Right ventricle myocardium inferior (tissue), 1 donor: Measurements from ENCODE around the gene BTBD19. TPM values are rescaled to one million over a fixed set of nuclear protein-coding genes. Genes with fewer than 3 reads are reported as not detected.
"Not testable (repeated sequence)": the region's sequence is repeated elsewhere in the genome, so short reads cannot be mapped to it uniquely, and the experiment has no call there.

Experiments
- ATAC-seq: fragments of 200-7000 bp; cut with Tn5 transposase; one replicate; pipeline ENCODE4 v1.9.1; 2020; ENCODE audit warnings: mild to moderate bottlenecking, moderate library complexity
- DNase-seq: peaks from one replicate; pipeline ENCODE4 v3.0.0; 2021; ENCODE audit errors: missing footprints
- intact Hi-C: fragments of 100-400 bp; cut with DNase I; formaldehyde crosslinking; loops from one replicate; pipeline ENCODE4 v1.11.0; 2022
- total RNA-seq: library from RNA; stranded (reverse); fragmentation: NEBNext Ultra II Directional; extraction: Animal tissue kit (Norgen Biotek cat#: 25700); gene quantifications from one replicate; pipeline ENCODE4 v1.2.1, GENCODE V29; 2021
- donor health status: DM: no; HTN: yes; CAD: no; lungs with severe emphysema.

BTBD19 gene
- total RNA-seq, 1 donor from 2014 or later, result 2.8 TPM

DNA sequence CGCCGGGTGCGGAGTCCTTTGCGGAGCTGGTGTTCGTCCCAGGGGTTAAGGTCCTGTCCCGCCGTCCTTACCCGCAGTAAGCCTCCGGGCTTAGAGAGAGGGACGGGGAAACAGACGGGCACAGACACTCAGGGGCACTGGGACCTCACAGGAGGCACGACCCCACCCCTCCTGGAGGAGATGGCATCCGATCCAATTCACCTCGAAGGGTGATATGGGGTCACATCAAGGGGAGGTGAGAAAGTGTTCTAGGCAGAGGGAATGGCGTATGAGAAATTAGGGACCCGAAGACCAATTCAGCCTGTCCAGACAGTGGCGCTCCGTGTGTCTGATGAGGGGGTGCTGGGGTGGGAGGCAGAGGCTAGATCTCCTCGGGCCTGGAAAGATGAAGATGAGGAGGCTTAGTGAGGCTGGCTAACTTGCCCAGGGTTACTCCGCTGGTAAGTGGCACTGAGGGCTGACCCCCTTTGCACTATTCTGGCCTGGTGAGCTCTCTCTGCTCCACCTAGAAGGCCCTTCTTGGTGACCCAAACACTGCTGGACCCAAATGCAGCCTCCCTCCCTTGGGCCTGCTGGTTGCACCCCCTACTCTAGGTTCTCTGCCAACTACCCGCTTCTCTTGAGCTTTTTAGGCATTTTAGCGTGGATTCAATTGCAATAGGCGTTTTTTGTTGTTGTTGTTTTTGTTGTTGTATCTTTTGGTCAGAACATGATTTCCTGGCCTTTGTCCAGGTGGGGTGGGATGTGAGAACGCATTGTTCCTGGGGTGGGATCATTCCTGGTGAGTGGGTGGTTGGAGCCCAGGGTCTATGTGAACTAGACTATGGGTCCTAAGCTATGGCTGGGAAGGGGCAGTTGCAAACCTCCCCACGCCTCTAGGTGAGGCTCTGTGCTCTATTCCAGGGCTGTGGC lies 12.3 kb downstream of the BTBD19 start:
- intact Hi-C loops, result no loop called here
- ATAC-seq (peak; percentile 37), DNase-seq (no peak)

DNA sequence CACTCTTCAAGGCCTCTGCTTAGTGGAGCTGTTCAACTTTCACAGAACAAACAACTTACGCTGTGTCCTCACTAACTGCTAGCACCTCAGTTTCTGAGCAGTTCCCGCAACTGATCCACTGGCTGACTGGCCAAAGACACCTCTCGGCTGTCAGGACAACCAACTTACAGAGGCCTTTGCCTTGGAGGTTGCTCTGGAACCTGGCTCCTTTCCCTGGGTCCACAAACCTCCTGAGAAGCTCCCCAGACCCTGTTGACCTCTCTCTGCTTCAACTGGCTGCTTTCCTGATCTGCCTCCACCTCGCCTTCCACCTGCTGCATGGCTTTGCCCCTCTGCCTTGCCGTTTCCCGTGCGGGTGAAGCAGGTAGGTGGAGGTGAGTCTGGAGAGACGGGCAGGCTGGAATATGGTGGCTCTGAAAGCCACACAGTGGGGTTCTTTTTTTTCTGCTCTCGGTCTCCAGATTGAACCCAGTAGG lies 13.0 kb downstream of the BTBD19 start:
- no peak for DNase-seq
- no peak for ATAC-seq
- intact Hi-C loops, result no loop called here

DNA sequence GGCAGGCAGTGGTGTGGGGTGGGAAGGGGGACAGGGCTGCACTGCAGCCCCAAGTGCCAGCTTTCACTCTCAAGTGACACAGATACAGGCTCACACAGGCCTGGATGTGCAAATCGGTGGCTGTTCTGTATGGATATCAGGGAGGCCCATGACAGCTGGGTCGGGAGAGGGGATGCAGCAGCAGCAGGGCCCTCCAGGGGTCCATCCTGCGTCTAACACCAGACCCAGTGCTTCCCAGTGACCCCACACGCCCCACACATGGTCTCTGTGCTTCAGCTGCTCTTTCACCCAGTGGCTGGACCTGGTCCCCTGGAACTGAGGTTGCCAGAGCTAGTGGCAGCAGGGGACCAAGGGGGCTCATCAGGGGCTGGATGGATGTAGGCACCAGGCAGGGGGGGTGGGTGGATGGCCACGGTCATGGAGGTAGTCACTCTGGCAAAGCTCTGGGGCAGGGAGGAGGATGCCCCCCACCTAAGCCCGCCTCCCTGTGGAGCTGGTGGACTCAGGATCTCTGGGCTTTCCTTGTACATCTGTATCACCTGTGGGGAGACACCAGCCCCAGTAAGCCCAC lies 13.9 kb downstream of the BTBD19 start:
- intact Hi-C loops, result no loop called here
- DNase-seq, result no peak
- no peak for ATAC-seq

DNA sequence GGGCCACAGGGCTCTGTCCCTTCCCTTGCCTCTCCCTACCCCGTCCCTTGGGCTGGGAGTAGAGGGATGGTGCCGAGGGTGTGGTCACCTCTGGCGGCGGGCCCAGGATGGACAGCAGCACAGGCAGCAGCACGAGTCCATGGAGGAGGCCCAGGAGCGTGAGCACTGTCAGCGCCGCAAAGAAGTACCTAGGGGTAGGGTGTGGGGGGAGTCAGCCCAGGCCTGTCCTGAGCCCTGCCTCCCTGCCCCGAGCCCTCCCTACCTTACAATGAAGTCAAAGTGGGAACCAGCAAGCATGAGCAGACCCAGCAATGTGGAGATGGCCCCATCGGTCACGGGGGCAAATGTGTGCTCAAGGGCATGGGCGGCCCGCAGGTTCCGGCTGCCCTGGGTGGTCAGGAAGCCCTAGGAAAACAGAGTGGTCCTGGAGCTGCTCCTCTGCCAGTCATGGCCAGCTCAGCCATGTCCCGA lies 14.7 kb downstream of the BTBD19 start:
- intact Hi-C loops, result no loop called here
- ATAC-seq, result no peak
- DNase-seq, result no peak

DNA sequence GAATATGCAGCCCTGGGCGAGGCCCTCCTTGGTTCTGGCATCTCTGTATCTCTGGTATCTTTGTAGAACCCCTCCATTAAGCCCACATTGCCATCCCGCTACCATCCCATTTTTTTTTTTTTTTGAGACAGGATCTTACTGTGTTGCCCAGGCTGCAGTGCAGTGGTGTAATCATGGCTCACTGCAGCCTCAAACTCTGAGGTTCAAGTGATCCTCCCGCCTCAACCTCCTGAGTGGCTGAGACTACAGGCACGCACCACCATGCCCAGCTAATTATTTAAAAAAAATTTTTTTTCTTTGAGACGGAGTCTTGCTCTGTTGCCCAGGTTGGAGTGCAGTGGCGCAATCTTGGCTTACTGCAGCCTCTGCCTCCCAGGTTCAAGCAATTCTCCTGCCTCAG lies 16.1 kb downstream of the BTBD19 start:
- DNase-seq, intact Hi-C loops, ATAC-seq: not testable (repeated sequence)

DNA sequence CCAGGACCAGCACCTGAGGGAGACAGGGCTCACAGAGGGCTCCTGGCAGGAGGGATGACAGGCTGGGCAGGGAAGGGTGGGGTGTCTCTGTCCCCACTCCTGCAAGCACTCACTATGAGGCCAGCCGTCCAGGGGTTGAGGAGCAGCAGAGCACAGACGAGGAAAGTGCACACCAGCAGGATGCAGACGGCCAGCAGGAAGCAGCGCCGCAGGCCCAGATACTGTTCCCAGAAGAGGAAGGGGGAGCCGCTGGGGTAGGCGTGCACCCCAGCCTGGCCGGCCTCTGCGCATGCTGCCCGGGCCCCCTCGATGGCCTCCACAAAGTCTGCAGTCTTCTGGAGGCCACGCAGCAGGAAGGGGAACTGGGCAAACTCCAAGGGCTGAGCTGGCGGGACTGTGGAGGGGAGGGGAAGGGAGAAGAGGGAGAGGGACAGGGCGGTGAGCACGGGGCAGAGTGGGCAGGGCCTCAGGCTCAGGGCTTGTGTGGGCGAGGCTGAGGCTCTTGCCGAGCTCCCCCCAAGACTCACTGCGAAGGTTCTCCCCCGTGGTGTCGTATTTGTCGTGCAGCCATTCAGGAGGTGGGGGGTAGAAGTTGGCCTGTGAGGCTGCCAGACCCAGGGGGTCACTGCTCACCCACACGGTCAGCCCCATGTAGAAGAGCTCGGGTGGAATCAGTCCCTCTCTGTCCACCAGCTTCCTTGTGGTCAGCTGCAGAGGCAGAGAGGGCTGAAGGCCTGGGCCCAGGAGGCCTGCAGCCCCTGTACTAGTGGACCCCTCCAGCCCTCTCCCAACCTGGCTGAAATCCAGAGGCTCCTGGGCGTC lies 18.3 kb downstream of the BTBD19 start:
- intact Hi-C loops, result no loop called here
- ATAC-seq (peak; percentile 88), DNase-seq (peak; percentile 85)

DNA sequence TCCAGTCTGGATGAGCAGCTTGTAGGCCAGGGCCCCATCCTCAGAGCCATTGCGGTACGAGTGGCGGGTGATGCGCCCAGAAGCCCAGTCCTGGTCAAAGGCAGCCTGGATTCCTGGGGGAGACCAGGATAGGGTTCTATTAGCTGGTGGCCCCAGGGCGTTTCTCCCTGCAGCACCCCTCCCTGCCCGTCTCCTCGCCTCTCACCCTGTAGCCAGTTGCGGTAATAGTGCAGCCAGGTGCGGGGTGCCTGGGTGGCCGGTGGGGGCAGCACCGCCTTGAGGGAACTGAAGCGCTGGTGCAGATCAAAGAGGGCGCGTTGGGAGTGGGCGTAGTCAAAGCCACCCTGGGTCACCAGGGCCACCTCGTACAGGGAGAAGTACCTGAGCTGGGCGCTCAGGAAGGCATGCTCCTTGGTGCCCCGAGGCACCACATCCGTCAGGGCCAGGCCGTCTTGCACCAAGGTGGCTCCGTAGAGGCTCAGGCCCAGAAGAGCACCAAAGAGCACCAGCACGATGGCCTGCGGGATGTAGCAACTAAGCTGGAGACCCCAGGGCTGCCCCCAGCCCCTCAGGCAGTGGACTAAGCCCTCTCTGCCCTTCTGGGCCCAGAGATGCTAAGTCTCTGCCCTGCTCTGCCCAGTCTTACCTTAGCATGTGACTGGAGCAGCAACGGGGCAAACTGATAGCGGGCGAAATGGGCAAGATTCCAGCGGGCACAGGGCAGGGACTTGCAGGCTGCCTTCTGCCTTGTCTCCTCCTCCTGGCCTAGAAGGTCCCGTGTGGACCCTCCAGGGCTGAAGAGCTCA lies 19.1 kb downstream of the BTBD19 start:
- intact Hi-C loops, result no loop called here
- ATAC-seq (no peak), DNase-seq (no peak)

DNA sequence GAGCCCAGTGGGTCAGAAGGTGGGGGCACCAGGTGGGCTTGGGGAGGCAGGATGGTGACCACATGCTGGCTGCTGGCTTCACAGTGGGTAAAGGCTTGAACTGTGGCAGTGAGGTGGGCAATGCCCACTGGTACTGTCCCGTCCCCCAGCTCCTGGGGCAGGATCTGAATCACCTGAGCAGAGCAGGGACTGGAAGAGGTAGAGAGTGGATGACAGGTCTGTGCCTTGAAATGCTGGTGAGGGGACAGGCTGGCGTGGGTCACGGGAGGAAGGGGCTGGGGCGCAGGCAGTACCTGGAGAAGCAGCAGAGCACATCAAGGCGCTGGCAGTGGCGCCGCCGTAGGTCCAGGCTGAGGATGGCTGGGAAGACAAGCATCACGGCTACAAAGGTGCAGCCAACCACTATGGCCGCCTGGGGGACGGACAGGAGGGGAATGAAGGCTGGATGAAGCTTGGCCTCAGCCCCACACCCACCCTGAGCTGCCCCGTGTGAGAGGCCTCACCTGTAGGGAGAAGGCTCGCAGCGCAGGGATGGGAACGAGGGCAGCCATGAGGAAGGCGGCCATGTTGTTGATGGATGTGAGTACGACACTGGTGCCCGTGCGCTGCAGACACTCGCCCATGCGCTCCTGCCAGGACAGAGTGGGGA lies 19.8 kb downstream of the BTBD19 start:
- DNase-seq (no peak), ATAC-seq (no peak)
- intact Hi-C loops, result no loop called here

DNA sequence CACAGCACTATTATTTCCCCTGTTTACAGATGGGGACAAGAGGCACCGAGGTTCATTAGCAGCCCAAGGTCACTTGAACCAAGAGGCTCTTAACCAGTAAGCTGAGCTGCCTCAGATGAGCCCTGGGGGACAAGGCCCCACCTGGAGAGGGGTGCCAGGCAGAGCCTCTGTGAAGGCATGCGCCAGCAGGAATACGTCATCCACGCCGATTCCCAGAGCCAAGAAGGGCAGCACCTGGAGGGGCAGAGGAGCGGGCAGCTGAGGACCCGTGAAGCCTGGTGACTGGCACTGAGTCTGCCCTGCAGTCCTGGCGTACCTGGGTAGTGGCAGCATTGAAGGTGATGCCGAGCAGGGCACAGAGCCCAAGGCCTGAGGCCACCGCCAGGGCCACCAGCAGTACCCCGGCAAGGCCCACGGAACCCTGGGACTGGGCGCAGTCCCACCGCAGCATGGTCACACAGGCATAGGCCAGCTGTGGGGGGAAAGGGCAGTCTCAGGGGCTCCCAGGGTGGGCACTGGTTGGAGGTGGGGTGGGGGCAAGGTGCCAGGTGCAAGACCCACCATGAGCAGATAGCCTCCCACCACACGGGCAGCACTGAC lies 20.6 kb downstream of the BTBD19 start:
- ATAC-seq (no peak), DNase-seq (no peak)
- intact Hi-C loops, result no loop called here

DNA sequence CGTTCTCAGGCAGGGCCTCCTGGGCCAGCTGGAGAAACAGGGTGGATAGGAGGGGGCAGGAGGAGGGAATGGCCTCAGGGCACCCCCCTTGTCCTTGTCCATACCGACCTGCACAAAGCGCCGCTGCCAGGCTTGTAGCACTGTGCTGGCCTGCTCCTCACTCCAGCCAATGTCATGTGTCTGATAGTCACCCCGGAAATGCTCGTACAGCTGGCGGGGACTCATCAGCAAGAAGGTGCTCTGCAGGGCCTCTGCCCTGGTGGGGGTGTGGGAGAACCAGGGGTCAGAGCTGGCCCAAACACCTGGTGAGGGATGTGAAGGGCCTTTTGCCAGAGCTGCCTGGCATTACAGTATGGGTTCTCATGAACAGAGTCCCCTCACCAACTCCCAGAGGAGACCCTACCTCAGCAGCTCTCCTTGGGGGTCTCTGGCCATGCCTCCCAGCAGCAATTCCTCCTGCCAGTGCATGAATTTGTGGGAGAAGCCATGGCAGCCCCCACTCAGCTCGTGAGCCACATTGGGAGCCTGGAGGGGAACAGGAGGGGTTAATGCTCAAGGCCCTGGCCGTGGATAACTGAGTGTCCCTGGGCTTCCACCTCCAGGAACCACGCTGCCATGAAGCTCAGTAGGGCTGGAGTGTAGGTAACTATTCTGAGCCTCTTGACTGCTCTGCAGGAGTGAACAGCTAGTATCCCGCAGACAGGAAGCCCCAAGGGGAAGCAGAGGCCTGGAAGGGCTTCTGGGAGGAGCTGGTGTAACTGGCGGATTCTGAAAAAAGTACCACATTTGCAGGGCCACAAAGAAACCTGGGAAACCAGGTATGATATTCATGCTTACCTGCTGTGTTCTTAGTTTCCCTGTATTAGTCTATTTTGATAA lies 21.4 kb downstream of the BTBD19 start:
- ATAC-seq (no peak), DNase-seq (no peak)
- intact Hi-C loops, result no loop called here

DNA sequence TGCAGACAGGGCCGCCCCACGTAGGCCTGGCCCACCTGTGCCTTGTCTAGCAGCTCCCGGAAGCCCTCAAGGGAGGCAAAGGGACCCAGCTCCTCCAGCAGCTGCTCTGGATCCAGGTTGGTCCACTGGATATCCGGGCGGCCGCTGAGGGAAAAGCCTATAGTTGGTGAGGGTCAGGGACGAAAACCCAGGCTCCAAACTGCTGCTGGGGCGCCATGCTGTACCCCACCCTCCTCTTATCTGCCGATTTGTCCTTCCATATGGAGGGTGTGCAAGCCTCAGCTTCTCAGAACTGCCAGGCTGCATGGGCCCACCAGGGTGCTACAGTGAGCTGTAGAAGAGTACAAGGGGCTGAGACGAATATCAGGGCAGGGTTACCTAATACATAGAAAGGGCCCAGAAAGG lies 22.6 kb downstream of the BTBD19 start:
- intact Hi-C loops, result no loop called here
- DNase-seq (no peak), ATAC-seq (no peak)

DNA sequence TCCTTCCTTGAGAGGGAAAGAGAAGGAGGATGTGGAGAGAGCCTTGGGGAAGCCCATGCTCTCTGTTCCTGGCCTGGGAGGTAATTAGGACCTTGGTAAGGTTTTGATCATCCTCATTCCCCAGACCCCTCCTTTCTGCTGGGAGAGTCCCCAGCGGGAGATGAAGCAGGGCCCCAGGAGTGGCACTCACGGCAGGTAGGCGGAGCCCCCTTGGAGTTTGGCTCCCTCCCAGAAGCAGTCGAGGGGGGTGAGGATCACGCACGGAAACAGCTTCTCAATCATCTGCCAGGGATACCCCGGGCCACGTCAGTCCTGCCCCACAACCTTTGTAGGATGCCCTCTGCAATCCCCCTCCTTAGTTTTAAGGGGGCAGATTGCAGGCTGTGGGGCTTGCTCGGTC lies 23.2 kb downstream of the BTBD19 start:
- no peak for DNase-seq
- no peak for ATAC-seq
- intact Hi-C loops, result no loop called here

DNA sequence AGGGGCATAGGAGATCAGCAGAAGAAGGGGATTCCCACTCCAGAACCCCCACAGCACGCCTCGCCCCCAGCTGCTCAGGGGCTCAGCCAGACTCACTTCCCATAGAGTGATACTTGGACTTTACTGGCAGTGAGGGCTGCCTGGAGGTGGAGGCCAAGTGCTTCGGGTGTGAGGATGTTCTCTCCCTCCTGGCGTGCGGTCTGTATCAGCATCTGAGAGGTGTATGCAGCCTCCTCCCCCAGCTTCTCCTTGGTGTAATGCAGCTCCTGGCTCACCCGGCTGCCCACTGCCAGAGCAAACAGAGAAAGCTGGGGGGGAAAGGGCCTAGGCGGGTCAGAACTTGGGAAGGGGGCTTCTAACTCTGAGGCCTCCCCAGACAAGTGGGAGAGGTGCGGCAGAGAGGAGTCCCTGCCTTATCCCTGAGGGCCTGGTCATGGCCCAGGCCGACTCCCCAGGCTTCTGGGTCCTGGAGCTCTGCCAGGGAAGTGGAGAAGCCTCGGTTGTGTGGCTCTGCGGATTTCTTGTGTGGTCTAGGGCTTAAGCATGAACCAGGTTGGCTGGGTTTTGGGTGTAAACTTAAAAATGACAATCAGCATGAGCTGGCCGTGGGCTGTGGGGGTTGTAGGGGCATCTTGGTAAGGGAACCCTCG lies 23.9 kb downstream of the BTBD19 start:
- intact Hi-C loops, result no loop called here
- no peak for DNase-seq
- ATAC-seq, result no peak

DNA sequence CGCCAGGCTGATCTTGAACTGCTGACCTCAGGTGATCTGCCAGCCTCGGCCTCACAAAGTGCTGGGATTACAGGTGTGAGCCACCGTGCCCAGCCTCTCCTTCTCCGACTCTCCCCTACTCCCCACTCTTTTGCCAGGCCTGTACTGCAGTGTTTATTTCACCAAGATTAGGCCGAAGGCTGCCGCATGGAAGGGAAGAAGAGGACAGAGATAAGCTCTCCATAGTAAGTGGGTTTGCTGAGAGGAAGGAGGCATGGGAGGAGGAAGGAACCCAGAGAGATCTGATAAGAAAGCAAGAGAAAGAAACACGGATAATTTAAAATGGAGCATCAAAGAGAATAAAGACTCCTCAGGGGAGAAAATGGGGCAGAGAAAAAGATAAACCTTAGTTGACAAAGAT lies 26.0 kb downstream of the BTBD19 start:
- intact Hi-C loops, result no loop called here
- DNase-seq (no peak), ATAC-seq (no peak)

DNA sequence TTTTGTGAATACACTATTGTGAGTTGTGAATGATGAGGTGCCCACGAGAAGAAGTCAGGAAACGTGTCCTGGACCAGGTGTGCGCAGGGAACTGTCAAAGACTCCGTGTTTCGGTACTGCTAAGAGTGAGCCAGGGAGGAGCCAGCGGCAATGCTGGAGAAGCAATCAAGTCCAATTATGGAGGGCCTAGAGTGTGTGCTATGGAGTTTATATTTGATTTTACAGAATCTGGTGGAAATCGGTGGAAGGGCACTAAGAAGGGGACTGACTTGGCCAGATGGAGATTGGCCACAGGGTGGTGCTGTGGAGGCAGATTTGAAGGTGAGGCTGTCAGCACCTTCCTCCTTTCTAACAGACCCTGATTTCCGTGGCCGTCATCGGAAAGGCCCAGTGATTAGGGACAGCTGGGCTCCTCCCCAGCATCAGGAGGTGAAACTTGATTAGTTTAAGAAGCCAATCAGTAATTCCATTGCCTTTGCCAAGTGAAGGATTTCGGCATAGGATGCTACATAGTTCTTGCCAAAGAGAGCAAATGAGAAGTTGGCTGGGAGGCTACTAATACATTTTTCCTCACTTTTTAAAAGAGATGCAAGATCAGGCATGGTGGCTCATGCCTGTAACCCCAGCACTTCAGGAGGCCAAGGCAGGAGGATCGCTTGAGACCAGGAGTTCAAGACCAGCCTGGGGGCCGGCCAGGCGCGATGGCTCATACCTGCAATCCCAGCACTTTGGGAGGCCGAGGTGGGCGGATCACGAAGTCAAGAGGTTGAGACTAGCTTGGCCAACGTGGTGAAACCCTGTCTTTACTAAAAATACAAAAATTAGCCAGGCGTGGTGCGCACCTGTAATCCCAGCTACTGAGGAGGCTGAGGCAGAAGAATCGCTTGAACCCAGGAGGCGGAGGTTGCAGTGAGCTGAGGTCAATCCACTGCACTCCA lies 27.7 kb downstream of the BTBD19 start:
- intact Hi-C loops, result loop anchor here (2.0 kb wide), 1 partner anchor 469 kb away; no protein-coding TSS in a partner anchor
- ATAC-seq, result peak; percentile 86

More for the DNA sequence above, 27.7 kb downstream of the BTBD19 start:
- peak; percentile 86 for DNase-seq
